ENCODE results near the gene TIGD2. TPM values are rescaled to one million over a fixed set of nuclear protein-coding genes. Genes with fewer than 3 reads are reported as not detected.

TIGD2 gene
- polyA plus RNA-seq (2013, experiment 1 of 4): 11.7 TPM
- 14.1 TPM for polyA plus RNA-seq (2013, experiment 2 of 4)
- 10.9 TPM for polyA plus RNA-seq (2013, experiment 3 of 4)
- 12.6 TPM for polyA plus RNA-seq (2013, experiment 4 of 4)

DNA sequence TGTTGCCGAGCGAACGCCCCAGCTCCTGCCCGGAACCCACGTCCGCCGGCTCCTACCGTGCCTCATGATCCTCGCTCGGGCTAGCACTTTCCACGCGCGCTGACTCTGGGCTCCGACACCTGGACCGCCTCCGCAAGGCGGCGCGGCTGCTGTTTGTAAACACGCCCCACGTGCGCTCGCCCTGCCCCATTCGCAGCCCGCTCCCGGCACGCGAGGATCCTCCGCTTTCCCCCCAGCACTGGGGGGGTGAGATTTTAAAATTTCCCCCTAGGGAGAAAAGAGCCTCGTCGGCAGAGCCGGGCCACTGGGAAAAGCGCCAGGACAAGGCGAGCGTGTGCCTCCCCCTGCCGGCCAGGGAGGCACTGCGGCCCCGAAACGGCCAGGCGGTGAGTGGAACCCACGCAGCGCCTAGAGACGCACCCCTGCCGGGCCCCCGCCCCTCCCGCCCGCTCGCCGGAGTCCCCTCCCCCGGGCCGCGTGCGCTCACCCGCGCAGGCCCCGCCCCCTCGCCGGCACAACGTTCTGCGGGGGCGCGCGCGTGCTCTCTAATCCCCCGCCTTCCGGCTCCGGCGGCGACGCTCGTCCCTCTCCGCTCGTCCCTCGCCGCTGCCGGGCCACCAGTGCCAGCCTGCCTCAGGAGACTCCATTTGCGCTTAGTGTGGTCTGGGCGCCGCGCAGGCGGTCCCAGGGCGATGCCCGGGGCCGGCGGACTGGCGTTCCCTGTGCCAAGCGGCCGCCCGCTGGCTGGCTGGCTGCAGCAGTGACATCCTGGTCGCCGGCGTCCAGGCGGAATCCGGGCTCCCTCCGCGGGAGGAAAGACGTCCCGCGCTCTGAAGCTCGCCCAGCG, at the start of gene TIGD2:
TIGD2 (plus strand) TSS at position 548 of the 847 bp plus-strand sequence. CDS start 1,442 bp downstream, outside the sequence.
- Histone ChIP-seq H3K27ac (ENCODE audit: insufficient read depth, low read depth, low read length, poor library complexity, severe bottlenecking) (no peak within 1 kb of the TSS), H3K4me3 (ENCODE audit: insufficient read depth, low read depth, low read length) (peak within 1 kb of the TSS; percentile 84), H3K9me3 (ENCODE audit: control insufficient read depth, low read length) (no peaks in the 10 kb centered on the region), H3K4me1 (ENCODE audit: control insufficient read depth, insufficient read depth, low read length) (peaks cover 7% of the 10 kb centered on the region), H3K27me3 (ENCODE audit: control insufficient read depth, insufficient read depth, low read length, poor library complexity, severe bottlenecking) (peaks cover 37% of the 10 kb centered on the region), H3K36me3 (ENCODE audit: control insufficient read depth, insufficient read depth, low read length) (no peaks in the 10 kb centered on the region)
- 0% methylated on average over 101 of the region's 101 CpGs for WGBS, 2 experiments

DNA sequence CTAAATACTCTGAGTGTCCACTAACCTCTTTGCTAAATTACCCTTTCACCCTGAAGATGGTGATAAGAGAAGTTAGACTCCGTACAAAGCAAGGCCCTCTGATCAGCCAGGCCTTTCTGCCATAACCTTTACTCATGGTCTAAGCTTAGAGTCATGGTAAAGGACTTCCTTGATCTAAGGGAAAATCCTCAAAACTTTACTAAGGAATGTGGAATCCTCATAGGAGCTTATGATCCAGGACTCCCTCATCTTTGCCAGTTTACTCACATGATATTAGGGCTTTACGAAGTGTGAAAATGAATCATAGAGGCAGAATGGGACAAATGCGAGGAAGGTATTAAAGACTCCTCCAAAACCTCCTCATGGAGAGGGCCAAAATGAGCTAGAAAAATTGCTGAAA, 46.5 kb upstream of the TIGD2 start:
- WGBS, 2 experiments: 79 to 81% methylated on average over 3 of the region's 3 CpGs
- no peaks in the 10 kb centered on the region for H3K36me3 ChIP-seq (ENCODE audit: control insufficient read depth, insufficient read depth, low read length)
- H3K9me3 ChIP-seq (ENCODE audit: control insufficient read depth, low read length): no peaks in the 10 kb centered on the region
- no peaks in the 10 kb centered on the region for H3K27me3 ChIP-seq (ENCODE audit: control insufficient read depth, insufficient read depth, low read length, poor library complexity, severe bottlenecking)
- no peaks in the 10 kb centered on the region for H3K4me1 ChIP-seq (ENCODE audit: control insufficient read depth, insufficient read depth, low read length)
- H3K4me3 ChIP-seq (ENCODE audit: insufficient read depth, low read depth, low read length): no peak overlapping the region
- no peak overlapping the region for H3K27ac ChIP-seq (ENCODE audit: insufficient read depth, low read depth, low read length, poor library complexity, severe bottlenecking)

DNA sequence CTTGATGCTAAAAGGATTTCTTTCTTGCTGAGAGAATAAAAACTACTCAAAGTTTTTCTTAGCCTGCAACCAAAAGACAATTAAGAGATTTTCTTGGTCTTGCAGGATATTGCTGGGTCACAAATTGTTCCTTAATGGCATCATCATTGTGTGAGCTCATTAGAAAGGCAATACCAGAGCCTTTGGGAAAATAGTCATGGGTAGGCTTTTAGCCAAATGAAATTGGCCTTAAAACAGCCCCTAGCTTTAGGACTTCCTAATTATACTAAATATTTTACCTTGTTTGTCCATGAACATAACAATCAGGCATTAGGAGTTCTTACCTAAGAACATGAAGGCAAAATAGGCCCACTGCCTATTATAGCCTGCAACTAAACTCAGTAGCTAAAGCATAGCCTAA, 43.9 kb upstream of the TIGD2 start:
- H3K27me3 ChIP-seq (ENCODE audit: control insufficient read depth, insufficient read depth, low read length, poor library complexity, severe bottlenecking): no peaks in the 10 kb centered on the region
- H3K36me3 ChIP-seq (ENCODE audit: control insufficient read depth, insufficient read depth, low read length): no peaks in the 10 kb centered on the region
- no peaks in the 10 kb centered on the region for H3K4me1 ChIP-seq (ENCODE audit: control insufficient read depth, insufficient read depth, low read length)
- no peak overlapping the region for H3K4me3 ChIP-seq (ENCODE audit: insufficient read depth, low read depth, low read length)
- no peak overlapping the region for H3K27ac ChIP-seq (ENCODE audit: insufficient read depth, low read depth, low read length, poor library complexity, severe bottlenecking)
- H3K9me3 ChIP-seq (ENCODE audit: control insufficient read depth, low read length): no peaks in the 10 kb centered on the region

DNA sequence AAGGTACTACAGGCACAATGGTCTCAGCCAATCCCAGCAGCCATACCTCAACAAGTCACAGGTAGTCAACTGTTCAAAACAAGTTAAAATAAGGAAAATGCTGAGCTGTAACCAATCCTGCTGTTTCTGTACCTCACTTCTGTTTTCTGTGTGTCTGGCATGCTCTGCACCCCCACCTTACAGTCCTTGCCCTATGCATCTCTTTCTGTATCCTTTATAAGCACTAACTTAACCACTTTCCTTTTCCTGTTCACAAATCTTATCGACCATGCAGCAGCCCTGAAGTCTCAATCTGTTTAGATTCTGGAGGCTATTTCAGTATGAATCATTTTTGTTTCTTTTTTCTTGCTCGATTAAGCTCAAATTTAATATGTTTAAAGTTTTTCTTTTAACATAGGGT, 41.9 kb upstream of the TIGD2 start:
- whole genome bisulfite sequencing, 2 experiments: 87 to 90% methylated on average over 1 to 2 of the region's 2 CpGs
- H3K9me3 ChIP-seq (ENCODE audit: control insufficient read depth, low read length): no peaks in the 10 kb centered on the region
- H3K27me3 ChIP-seq (ENCODE audit: control insufficient read depth, insufficient read depth, low read length, poor library complexity, severe bottlenecking): no peaks in the 10 kb centered on the region
- no peak overlapping the region for H3K27ac ChIP-seq (ENCODE audit: insufficient read depth, low read depth, low read length, poor library complexity, severe bottlenecking)
- no peak overlapping the region for H3K4me3 ChIP-seq (ENCODE audit: insufficient read depth, low read depth, low read length)
- no peaks in the 10 kb centered on the region for H3K4me1 ChIP-seq (ENCODE audit: control insufficient read depth, insufficient read depth, low read length)
- no peaks in the 10 kb centered on the region for H3K36me3 ChIP-seq (ENCODE audit: control insufficient read depth, insufficient read depth, low read length)

DNA sequence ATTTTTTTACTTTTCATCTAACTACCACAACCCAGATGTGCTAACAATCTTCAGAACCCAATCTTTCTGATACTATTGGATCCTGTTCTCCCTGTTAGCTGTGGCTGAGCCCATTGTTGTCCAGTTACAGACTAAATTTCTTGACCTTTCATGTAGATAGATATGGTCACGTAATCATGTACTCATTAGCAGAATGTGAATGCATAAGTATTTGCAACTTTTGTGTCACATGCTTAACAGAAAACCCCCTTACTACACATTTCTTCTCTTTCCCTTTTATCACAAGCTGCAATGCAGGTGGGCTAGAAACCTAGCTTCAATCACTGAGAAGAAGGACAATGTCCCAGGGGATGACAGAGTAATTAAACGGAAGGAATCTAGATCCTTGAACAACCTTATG, 41.3 kb upstream of the TIGD2 start:
- H3K36me3 ChIP-seq (ENCODE audit: control insufficient read depth, insufficient read depth, low read length): no peaks in the 10 kb centered on the region
- 100% methylated on average over 2 of the region's 2 CpGs for WGBS, 2 experiments
- H3K4me3 ChIP-seq (ENCODE audit: insufficient read depth, low read depth, low read length): no peak overlapping the region
- no peak overlapping the region for H3K27ac ChIP-seq (ENCODE audit: insufficient read depth, low read depth, low read length, poor library complexity, severe bottlenecking)
- no peaks in the 10 kb centered on the region for H3K4me1 ChIP-seq (ENCODE audit: control insufficient read depth, insufficient read depth, low read length)
- H3K27me3 ChIP-seq (ENCODE audit: control insufficient read depth, insufficient read depth, low read length, poor library complexity, severe bottlenecking): no peaks in the 10 kb centered on the region
- H3K9me3 ChIP-seq (ENCODE audit: control insufficient read depth, low read length): no peaks in the 10 kb centered on the region

DNA sequence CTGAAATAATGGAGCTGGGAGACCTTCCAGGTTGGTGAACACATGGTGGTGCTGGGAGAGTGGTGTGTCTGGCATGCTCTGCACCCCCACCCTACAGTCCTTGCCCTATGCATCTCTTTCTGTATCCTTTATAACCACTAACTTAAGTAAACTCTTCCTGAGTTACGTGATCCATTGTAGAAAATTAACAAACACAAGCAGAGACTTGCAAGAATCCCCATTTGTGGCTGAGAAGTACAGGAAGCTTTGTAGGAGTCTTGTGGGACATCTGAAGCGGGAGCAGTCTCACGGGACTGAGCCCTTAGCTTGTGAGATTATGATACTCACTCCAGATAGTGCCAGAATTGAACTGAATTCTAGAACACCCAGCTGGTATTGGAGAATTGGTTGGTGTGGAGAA, 40.0 kb upstream of the TIGD2 start:
- Histone ChIP-seq H3K27ac (ENCODE audit: insufficient read depth, low read depth, low read length, poor library complexity, severe bottlenecking) (no peak overlapping the region), H3K27me3 (ENCODE audit: control insufficient read depth, insufficient read depth, low read length, poor library complexity, severe bottlenecking) (no peaks in the 10 kb centered on the region), H3K9me3 (ENCODE audit: control insufficient read depth, low read length) (no peaks in the 10 kb centered on the region), H3K4me3 (ENCODE audit: insufficient read depth, low read depth, low read length) (no peak overlapping the region), H3K36me3 (ENCODE audit: control insufficient read depth, insufficient read depth, low read length) (no peaks in the 10 kb centered on the region), H3K4me1 (ENCODE audit: control insufficient read depth, insufficient read depth, low read length) (no peaks in the 10 kb centered on the region)
- 90 to 98% methylated on average over 3 of the region's 3 CpGs for WGBS, 2 experiments

DNA sequence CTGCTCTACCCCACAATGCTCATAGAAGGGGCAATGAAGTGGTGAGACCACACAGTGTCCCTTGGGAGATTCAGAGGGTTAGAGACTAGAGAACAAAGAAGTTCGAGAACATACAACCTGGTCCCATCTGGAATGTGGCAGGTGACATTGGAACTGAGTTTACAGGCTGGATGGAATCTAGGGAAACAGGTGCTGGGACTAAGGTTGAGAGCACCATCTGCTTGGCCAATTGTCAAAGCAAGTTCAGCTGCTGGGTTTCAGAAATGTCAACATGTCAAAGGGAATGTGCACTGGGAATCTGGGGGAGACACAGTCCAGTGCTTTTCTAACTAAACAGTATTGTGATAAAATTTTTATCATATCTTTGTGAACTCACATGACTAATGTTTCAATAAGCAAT, 38.4 kb upstream of the TIGD2 start:
- H3K27me3 ChIP-seq (ENCODE audit: control insufficient read depth, insufficient read depth, low read length, poor library complexity, severe bottlenecking): no peaks in the 10 kb centered on the region
- no peaks in the 10 kb centered on the region for H3K36me3 ChIP-seq (ENCODE audit: control insufficient read depth, insufficient read depth, low read length)
- no peak overlapping the region for H3K4me3 ChIP-seq (ENCODE audit: insufficient read depth, low read depth, low read length)
- no peaks in the 10 kb centered on the region for H3K4me1 ChIP-seq (ENCODE audit: control insufficient read depth, insufficient read depth, low read length)
- H3K9me3 ChIP-seq (ENCODE audit: control insufficient read depth, low read length): peaks cover 4% of the 10 kb centered on the region
- WGBS, 2 experiments: 86 to 98% methylated on average over 1 of the region's 1 CpG
- H3K27ac ChIP-seq (ENCODE audit: insufficient read depth, low read depth, low read length, poor library complexity, severe bottlenecking): no peak overlapping the region

DNA sequence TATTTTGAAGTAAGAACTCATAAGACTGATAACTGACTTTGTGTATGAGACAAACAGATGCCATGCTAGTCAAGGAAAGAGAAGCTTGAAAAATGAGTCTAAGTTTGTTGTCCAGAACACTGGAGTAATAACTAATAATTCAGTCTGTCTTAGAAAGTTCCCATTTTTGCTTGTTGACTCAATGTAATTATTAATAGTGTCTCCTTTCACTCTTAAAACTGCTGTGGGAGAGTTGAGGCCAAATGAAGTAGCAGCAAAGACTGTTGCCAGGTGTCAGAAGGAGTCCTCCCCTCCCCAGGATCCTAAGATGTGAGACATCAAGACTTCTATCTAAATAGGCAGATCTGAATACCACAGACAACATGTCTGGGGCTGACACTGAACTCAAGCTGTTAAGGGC, 33.6 kb upstream of the TIGD2 start:
- Histone ChIP-seq H3K27ac (ENCODE audit: insufficient read depth, low read depth, low read length, poor library complexity, severe bottlenecking) (no peak overlapping the region), H3K9me3 (ENCODE audit: control insufficient read depth, low read length) (peaks cover 5% of the 10 kb centered on the region), H3K36me3 (ENCODE audit: control insufficient read depth, insufficient read depth, low read length) (no peaks in the 10 kb centered on the region), H3K27me3 (ENCODE audit: control insufficient read depth, insufficient read depth, low read length, poor library complexity, severe bottlenecking) (no peaks in the 10 kb centered on the region), H3K4me3 (ENCODE audit: insufficient read depth, low read depth, low read length) (no peak overlapping the region), H3K4me1 (ENCODE audit: control insufficient read depth, insufficient read depth, low read length) (no peaks in the 10 kb centered on the region)

DNA sequence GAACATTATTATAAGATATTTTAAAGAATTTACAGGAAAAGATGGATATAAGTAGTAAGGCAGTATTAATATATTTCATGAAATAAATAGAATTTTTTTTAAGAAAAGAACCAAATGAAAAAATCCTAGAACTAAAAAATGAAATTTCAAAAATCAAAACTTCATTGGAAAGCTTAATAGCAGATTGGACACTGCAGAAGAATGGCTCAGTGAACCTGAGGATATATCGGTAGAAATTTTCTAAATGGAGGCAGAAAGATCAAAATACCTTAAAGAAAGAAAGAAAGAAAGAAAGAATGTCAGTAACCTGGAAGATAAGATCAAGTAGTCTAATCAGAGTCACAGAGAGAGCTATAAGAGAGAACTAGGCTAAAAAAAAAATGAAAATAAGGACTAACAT, 33.0 kb upstream of the TIGD2 start:
- Histone ChIP-seq H3K27me3 (ENCODE audit: control insufficient read depth, insufficient read depth, low read length, poor library complexity, severe bottlenecking) (no peaks in the 10 kb centered on the region), H3K9me3 (ENCODE audit: control insufficient read depth, low read length) (peaks cover 5% of the 10 kb centered on the region), H3K4me1 (ENCODE audit: control insufficient read depth, insufficient read depth, low read length) (no peaks in the 10 kb centered on the region), H3K27ac (ENCODE audit: insufficient read depth, low read depth, low read length, poor library complexity, severe bottlenecking) (no peak overlapping the region), H3K4me3 (ENCODE audit: insufficient read depth, low read depth, low read length) (no peak overlapping the region), H3K36me3 (ENCODE audit: control insufficient read depth, insufficient read depth, low read length) (no peaks in the 10 kb centered on the region)
- 95 to 100% methylated on average over 1 of the region's 1 CpG for WGBS, 2 experiments

DNA sequence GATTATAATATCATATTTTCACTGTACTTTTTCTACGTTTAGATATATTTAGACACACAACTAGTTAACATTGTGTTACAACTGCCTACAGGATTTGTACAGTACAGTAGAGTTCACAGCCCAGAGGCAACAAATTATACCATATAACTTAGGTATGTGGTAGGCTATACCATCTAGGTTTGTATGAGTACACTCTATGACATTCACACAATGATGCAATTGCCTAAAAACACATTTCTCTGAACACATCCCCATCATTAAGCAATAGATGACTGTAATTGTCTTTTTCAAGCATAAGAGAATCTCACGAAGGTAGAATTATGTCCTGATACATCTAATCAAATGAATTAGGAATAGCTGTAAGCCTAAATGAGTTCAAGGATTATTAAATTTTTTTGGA, 12.3 kb upstream of the TIGD2 start:
- Histone ChIP-seq H3K4me3 (ENCODE audit: insufficient read depth, low read depth, low read length) (no peak overlapping the region), H3K4me1 (ENCODE audit: control insufficient read depth, insufficient read depth, low read length) (no peaks in the 10 kb centered on the region), H3K9me3 (ENCODE audit: control insufficient read depth, low read length) (no peaks in the 10 kb centered on the region), H3K36me3 (ENCODE audit: control insufficient read depth, insufficient read depth, low read length) (no peaks in the 10 kb centered on the region), H3K27ac (ENCODE audit: insufficient read depth, low read depth, low read length, poor library complexity, severe bottlenecking) (no peak overlapping the region), H3K27me3 (ENCODE audit: control insufficient read depth, insufficient read depth, low read length, poor library complexity, severe bottlenecking) (no peaks in the 10 kb centered on the region)
- WGBS, 2 experiments: 100% methylated on average over 1 of the region's 2 CpGs

Measured in ectodermal cell (in vitro differentiated cells).